NCI-H524 treated with DMSO at 0.1 percent for 48 hours (cell line): ENCODE data around the gene TALDO1.
"Not testable (repeated sequence)": the region's sequence is repeated elsewhere in the genome, so short reads cannot be mapped to it uniquely, and the experiment has no call there.

Experiments
- DNase-seq: peaks from one replicate; lab custom pipeline; 2025; lab: John Stamatoyannopoulos, UW

The TALDO1 gene

GRCh38 chr11:737366-737765 is 9.9 kb upstream of the TALDO1 start:
- DNase-seq: no peak

GRCh38 chr11:737899-738298 is 9.4 kb upstream of the TALDO1 start:
- not testable (repeated sequence) for DNase-seq

DNA sequence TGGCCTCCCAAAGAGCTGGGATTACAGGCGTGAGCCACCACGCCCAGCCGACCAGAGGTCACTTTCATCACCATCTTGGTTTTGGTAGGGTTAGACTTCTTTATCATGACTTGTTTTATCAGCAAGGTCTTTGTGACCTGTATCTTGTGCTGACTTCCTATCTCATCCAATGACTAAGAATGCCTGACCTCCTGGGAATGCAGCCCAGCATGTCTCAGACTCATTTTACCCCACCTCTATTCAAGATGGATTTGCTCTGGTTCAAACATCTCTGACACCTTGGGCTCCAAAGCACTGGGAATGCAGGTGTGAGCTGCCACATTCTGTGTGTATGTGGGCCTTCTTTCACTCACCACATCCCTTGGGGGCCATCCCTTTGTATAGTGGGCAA is 5.1 kb upstream of the TALDO1 start:
- DNase-seq: no peak

DNA sequence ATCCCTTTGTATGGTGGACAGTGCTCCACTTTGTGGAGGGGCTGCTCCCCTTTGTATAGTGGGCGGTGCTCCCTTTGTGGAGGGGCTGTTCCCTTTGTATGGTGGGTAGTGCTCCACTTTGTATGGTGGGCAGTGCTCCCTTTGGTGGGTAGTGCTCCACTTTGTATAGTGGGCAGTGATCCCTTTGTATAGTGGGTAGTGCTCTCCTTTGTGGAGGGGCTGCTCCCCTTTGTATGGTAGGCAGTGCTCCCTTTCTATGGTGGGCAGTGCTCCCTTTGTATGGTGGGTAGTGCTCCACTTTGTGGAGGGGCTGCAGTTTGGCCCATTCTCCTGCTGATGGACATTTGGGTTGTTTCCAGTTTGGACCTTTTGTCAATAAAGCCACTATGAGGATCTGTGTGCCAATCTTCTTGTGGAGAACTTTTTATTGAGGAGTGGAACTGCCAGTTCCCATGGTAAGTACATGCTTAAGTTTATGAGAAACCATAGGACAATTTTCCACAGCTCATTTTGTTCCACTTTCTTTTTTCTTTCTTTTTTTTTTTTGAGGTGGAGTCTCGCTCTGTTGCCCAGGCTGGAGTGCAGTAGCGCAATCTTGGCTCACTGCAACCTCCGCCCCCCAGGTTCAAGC is 4.6 kb upstream of the TALDO1 start:
- no peak for DNase-seq

GRCh38 chr11:745428-745827 is 1.8 kb upstream of the TALDO1 start:
- no peak for DNase-seq

GRCh38 chr11:746289-747157 is 741 bp upstream of the TALDO1 start:
- no peak for DNase-seq

DNA sequence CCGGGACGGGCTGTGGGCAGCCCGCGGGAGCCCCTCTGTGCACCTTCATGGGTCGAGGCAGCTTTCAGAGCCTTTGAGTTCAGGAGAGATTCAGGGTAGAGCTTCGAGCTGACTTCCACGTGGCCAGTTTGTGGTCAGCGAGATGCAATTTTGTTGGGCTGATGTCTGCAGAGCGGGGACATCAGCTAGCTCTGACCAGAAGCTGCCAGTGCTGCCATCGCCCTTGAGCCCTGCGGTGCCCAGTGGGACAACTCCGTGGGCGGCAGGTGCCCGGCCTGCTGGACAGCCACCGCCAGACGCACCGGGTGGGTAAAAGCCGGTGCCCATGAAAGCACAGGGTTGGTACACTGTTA is 719 bp downstream of the TALDO1 start:
- no peak for DNase-seq

- DNase-seq: no peak
These were observed 2.5 kb downstream of the TALDO1 start for GRCh38 chr11:749731-750130.

DNA sequence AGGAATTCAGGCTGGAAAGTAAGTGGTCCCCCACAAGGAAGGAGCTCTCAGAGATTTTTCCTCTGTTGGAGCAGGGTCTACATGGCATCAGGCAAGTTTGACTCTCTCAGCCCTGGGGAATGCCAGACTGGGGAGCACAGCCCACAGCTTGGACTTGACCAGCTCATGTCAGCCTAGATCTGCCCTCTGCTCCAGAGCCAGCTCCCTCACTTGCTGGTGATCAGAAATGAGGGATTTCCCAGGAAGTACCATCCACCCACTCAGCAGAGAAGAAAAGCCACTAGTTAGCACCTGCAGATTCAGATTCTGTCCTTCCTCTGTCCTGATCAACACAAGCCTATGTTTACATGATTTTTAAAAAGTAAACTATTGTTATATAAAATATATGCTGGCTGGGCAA is 13.0 kb downstream of the TALDO1 start:
- no peak for DNase-seq

GRCh38 chr11:761526-762108 is 14.4 kb downstream of the TALDO1 start:
- no peak for DNase-seq

DNA sequence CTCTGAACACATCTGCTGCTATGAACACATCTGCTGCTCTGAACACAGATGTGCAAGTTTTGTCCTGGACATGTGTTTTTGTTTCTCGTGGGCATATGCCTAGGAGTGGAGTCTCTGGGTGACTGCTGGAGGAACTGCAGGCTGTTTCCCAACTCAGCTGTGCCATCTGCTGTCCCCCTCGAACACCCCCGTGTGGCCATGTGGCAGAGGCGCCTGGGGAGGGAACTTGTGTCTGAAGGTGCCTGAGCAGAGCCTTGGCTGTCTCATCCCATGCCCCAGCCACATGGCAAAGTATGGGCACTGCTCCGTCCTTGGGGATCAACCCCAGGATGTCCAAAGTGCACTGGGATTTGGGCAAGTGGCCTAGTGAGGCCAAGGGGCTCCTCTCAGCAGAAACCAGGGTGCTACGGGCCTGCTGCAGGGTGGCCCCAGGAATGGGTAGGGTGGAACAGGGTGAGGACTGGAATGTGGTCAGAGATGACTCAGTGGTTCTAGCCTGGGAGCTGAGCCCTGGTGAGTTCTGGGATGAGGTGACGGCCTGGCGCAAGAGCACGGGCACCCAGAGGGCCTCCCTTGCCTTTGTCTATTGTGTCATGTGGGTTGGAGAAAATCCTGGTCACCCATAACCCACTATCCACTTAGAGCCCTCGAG is 15.3 kb downstream of the TALDO1 start:
- peak; percentile 48 for DNase-seq

DNA sequence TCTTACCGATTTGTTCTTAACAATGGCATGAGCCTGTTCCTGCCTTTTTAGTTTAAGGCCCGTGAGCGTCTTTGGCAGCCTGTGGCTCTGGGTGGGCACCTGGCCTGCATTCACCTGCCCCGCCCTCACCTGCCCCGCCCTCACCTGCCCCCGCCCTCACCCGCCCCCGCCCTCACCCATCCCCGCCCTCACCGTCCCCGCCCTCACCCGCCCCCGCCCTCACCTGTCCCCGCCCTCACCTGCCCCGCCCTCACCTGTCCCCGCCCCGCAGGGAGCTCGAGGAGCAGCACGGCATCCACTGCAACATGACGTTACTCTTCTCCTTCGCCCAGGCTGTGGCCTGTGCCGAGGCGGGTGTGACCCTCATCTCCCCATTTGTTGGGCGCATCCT is 15.8 kb downstream of the TALDO1 start:
- no peak for DNase-seq

DNA sequence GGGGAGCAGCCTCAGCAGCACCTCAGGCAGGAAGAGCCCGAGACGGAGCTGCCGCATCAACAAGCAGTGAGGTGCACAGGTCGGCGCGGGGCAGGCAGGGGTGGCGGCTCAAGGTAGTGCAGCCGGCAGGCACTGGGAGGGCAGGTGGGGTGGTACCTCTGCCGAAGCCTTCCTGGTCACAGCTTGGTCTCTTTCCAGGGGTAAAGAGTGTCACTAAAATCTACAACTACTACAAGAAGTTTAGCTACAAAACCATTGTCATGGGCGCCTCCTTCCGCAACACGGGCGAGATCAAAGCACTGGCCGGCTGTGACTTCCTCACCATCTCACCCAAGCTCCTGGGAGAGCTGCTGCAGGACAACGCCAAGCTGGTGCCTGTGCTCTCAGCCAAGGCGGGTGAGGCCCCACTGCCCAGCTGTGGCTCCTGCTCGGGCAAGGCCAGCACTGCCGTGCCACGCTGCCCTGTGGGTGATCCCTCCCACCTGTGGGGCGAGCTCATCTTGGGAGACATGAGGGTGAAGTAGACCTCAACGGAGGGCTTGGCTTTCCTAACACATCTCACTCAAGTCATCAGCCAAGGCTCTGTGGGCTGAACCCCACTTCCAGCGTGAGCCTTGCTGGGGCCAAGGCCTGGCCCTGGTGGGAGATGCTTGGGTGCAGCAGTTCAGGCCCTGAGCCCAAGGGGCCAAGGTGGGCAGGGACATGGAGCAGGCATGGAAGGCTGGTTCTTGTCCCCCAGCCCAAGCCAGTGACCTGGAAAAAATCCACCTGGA is 16.5 kb downstream of the TALDO1 start:
- no peak for DNase-seq

- no peak for DNase-seq
These were observed 17.2 kb downstream of the TALDO1 start for GRCh38 chr11:764322-765024.

DNA sequence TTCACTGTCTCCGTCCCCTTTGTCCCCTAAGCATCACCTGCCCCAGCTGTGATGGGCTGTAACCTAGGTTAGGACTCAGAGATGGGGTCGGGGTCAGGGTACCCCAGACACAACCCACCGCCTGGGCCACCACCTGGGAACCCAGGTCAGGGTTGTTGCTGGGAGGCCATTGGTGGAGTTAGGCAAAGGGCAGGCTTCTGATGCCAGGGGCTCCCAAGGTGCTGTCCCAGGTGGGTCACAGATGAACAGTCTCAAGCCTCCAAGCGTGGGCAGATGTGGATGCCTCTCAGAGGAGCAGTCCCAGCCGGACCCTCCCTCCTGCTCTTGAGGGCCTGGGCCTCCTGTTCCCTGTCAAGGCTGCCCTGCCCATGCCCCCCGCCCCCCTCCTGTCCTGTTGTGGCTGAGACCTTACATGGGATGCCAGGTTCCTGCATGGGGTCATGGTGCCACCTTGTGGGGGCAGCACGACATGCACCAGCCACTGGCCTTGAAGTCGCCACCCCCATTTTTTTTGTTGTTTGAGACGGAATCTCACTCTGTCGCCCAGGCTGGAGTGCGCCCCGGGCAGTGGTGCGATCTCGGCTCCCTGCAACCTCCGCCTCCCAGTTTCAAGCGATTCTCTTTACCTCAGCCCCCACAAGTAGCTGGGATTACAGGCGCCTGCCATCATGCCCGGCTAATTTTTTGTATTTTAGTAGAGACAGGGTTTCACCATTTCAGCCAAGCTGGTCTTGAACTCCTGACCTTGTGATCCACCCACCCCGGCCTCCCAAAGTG is 17.9 kb downstream of the TALDO1 start:
- DNase-seq: peak; percentile 18

- DNase-seq: no peak
These were observed 18.5 kb downstream of the TALDO1 start for GRCh38 chr11:765802-766091.

GRCh38 chr11:766106-766935 is 19.1 kb downstream of the TALDO1 start:
- DNase-seq: no peak

- DNase-seq: no peak
These were observed 19.6 kb downstream of the TALDO1 start for GRCh38 chr11:766936-767210.

DNA sequence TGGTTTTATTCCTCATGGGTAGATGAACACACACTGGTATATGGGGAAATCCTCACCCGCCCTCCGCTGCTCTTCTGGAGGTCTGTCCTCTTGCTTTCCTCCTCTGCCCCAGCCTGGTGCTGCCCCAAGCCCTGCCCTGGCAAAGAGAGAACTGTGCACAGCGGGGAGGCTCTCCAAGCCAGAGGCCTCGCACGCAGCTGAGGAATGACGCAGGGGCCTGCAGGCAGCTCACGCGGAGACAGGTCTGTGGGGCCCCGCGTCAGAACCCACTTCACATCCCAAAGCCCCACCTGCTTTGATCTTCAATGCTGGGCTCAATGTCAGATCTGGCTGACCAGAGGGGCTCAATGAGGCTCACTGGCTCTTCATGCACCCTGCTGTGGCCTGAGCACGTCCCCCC is 20.0 kb downstream of the TALDO1 start:
- no peak for DNase-seq
